ENCODE measurements around the gene BPHL. TPM values are rescaled to one million over a fixed set of nuclear protein-coding genes. Genes with fewer than 3 reads are reported as not detected.
"Not testable (repeated sequence)": the region's sequence is repeated elsewhere in the genome, so short reads cannot be mapped to it uniquely, and the experiment has no call there.

BPHL gene
- total RNA-seq, 2 experiments from 2014 or later = 5.5 to 8.0 TPM

DNA sequence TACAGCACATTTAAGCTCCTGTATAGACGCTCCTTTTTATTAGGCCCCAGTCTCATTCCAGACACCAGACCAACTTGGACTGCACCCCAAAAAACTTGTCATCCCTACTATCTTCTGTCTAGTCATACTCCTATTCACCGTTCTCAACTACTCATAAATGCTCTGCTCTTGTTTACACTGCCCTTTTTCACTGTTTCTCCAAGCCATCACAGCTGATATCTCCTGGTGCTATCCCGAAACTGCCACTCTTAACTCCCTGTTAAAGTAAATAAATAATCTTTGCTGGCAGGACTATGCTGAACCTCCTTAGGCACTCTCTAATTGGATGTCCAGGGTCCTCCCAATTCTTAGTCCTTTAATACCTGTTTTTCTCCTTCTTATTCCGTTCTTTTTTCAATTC is 54.3 kb downstream of the BPHL start:
- H3K36me3 Mint-ChIP-seq (ENCODE audit: low read depth); H3K9me3 Mint-ChIP-seq (ENCODE audit: insufficient read depth); H3K4me3 Mint-ChIP-seq; CTCF ChIA-PET; ATAC-seq; POLR2A ChIA-PET; DNase-seq; H3K27me3 Mint-ChIP-seq (ENCODE audit: low read depth); H3K27ac Mint-ChIP-seq; H3K4me1 Mint-ChIP-seq (ENCODE audit: low read depth): not testable (repeated sequence)

DNA sequence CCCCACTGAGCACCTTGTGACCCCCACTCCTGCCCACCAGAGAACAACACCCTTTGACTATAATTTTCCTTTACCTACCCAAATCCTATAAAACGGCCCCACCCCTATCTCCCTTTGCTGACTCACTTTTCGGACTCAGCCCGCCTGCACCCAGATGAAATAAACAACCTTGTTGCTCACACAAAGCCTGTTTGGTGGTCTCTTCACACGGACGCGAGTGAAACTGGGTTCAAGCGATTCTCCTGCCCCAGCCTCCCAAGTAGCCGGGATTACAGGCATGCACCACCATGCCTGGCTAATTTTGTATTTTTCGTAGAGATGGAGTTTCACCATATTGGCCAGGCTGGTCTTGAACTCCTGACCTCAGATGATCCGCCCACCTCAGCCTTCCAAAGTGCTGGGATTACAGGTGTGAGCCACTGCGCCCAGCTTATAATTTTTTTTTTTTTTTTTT is 55.2 kb downstream of the BPHL start:
- CTCF ChIA-PET; H3K4me3 Mint-ChIP-seq; H3K27me3 Mint-ChIP-seq (ENCODE audit: low read depth); H3K27ac Mint-ChIP-seq; H3K9me3 Mint-ChIP-seq (ENCODE audit: insufficient read depth); DNase-seq; ATAC-seq; H3K4me1 Mint-ChIP-seq (ENCODE audit: low read depth); POLR2A ChIA-PET; H3K36me3 Mint-ChIP-seq (ENCODE audit: low read depth): not testable (repeated sequence)

- DNase-seq (no peak), ATAC-seq (no peak)
- H3K36me3 Mint-ChIP-seq (ENCODE audit: low read depth) = no peaks in the 10 kb centered on the region
- ChIA-PET POLR2A (no interaction called here), CTCF (no interaction called here)
- no peak overlapping the region for H3K27ac Mint-ChIP-seq
- H3K4me3 Mint-ChIP-seq = no peak overlapping the region
- H3K27me3 Mint-ChIP-seq (ENCODE audit: low read depth) = peaks cover 2% of the 10 kb centered on the region
- H3K9me3 Mint-ChIP-seq (ENCODE audit: insufficient read depth) = no peaks in the 10 kb centered on the region
- H3K4me1 Mint-ChIP-seq (ENCODE audit: low read depth) = peaks cover 5% of the 10 kb centered on the region
These were observed 57.3 kb downstream of the BPHL start for GRCh38 chr6:3175715-3176402.

GRCh38 chr6:3176562-3177355 is 58.2 kb downstream of the BPHL start:
- ChIA-PET POLR2A (no interaction called here), CTCF (no interaction called here)
- no peak overlapping the region for H3K4me3 Mint-ChIP-seq
- H3K27me3 Mint-ChIP-seq (ENCODE audit: low read depth) = peaks cover 4% of the 10 kb centered on the region
- ATAC-seq = peak; percentile 70
- H3K4me1 Mint-ChIP-seq (ENCODE audit: low read depth) = peaks cover 5% of the 10 kb centered on the region
- no peaks in the 10 kb centered on the region for H3K9me3 Mint-ChIP-seq (ENCODE audit: insufficient read depth)
- no peak overlapping the region for H3K27ac Mint-ChIP-seq
- peak; percentile 43 for DNase-seq
- no peaks in the 10 kb centered on the region for H3K36me3 Mint-ChIP-seq (ENCODE audit: low read depth)

DNA sequence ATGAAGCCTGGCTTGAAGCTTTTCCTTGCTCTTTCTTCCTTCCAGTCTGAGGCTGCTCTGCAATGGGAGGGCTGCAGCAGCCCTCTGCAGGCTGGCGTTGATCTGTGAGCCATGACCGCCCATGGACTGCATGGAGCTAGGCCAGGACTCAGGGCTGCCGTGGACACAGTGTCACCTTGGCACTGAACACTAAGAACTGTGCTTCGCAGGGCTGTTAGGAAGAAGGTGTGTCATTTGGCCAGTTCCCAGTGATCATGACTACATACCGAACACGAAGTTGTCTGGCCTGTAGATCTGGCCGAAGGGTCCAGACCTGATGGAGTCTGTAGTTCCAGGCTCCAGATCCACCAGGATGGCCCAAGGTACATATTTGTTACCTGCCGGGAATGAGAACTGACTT is 60.2 kb downstream of the BPHL start:
- H3K36me3 Mint-ChIP-seq (ENCODE audit: low read depth); H3K27ac Mint-ChIP-seq; POLR2A ChIA-PET; ATAC-seq; DNase-seq; H3K27me3 Mint-ChIP-seq (ENCODE audit: low read depth); H3K4me1 Mint-ChIP-seq (ENCODE audit: low read depth); CTCF ChIA-PET; H3K9me3 Mint-ChIP-seq (ENCODE audit: insufficient read depth); H3K4me3 Mint-ChIP-seq: not testable (repeated sequence)

DNA sequence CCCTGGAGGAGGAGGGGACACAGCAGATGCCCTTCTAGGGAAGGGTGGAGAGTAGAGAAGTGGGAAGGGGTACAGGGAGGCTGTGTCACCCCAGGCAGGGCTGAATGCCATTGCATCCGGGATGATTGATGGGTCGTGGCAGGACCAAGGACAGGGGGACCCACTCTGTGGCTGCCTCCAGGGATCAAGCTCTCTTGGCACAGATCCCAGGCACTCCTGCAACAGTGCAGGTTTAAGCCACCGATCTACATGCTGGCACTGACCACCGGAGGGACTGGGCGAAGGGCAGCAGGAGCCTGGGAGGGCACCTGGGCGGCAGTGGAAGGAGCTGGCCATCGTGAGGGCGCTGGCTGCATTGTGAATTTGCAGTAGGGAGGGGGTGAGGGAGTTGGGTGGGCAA is 61.4 kb downstream of the BPHL start:
- H3K4me1 Mint-ChIP-seq (ENCODE audit: low read depth); H3K9me3 Mint-ChIP-seq (ENCODE audit: insufficient read depth); CTCF ChIA-PET; POLR2A ChIA-PET; H3K36me3 Mint-ChIP-seq (ENCODE audit: low read depth); DNase-seq: not testable (repeated sequence)
- ATAC-seq = peak; percentile 57
- Mint-ChIP-seq H3K4me3 (peak overlapping the region; percentile 64), H3K27ac (peak overlapping the region; percentile 34), H3K27me3 (ENCODE audit: low read depth) (peaks cover 20% of the 10 kb centered on the region)

GRCh38 chr6:3181105-3181504 is 62.6 kb downstream of the BPHL start:
- DNase-seq (no peak), ATAC-seq (no peak)
- POLR2A ChIA-PET = no interaction called here
- CTCF ChIA-PET = no interaction called here
- no peak overlapping the region for H3K27ac Mint-ChIP-seq
- peaks cover 26% of the 10 kb centered on the region for H3K27me3 Mint-ChIP-seq (ENCODE audit: low read depth)
- no peaks in the 10 kb centered on the region for H3K36me3 Mint-ChIP-seq (ENCODE audit: low read depth)
- peaks cover 5% of the 10 kb centered on the region for H3K4me1 Mint-ChIP-seq (ENCODE audit: low read depth)
- no peak overlapping the region for H3K4me3 Mint-ChIP-seq
- no peaks in the 10 kb centered on the region for H3K9me3 Mint-ChIP-seq (ENCODE audit: insufficient read depth)

- no peak for DNase-seq
- no peaks in the 10 kb centered on the region for H3K4me1 Mint-ChIP-seq (ENCODE audit: low read depth)
- no peaks in the 10 kb centered on the region for H3K9me3 Mint-ChIP-seq (ENCODE audit: insufficient read depth)
- H3K36me3 Mint-ChIP-seq (ENCODE audit: low read depth) = no peaks in the 10 kb centered on the region
- POLR2A ChIA-PET = interaction anchor here (0.5 kb wide), 1 partner anchor 512 kb away, joined by 3 read pairs; no protein-coding TSS in a partner anchor
- ATAC-seq = no peak
- H3K27ac Mint-ChIP-seq = no peak overlapping the region
- H3K4me3 Mint-ChIP-seq = no peak overlapping the region
- H3K27me3 Mint-ChIP-seq (ENCODE audit: low read depth) = peaks cover 31% of the 10 kb centered on the region
- CTCF ChIA-PET = no interaction called here
These were observed 64.6 kb downstream of the BPHL start for GRCh38 chr6:3183066-3183465.

- Mint-ChIP-seq H3K27ac (no peak overlapping the region), H3K4me1 (ENCODE audit: low read depth) (no peaks in the 10 kb centered on the region), H3K27me3 (ENCODE audit: low read depth) (peaks cover 26% of the 10 kb centered on the region), H3K4me3 (no peak overlapping the region), H3K36me3 (ENCODE audit: low read depth) (no peaks in the 10 kb centered on the region), H3K9me3 (ENCODE audit: insufficient read depth) (no peaks in the 10 kb centered on the region)
- no peak for DNase-seq
- ChIA-PET CTCF (no interaction called here), POLR2A (no interaction called here)
- ATAC-seq = no peak
These were observed 68.5 kb downstream of the BPHL start for GRCh38 chr6:3186974-3187382.

GRCh38 chr6:3188262-3188661 is 69.8 kb downstream of the BPHL start:
- ATAC-seq (no peak), DNase-seq (no peak)
- Mint-ChIP-seq H3K9me3 (ENCODE audit: insufficient read depth) (no peaks in the 10 kb centered on the region), H3K4me3 (no peak overlapping the region), H3K4me1 (ENCODE audit: low read depth) (no peaks in the 10 kb centered on the region), H3K27me3 (ENCODE audit: low read depth) (peaks cover 24% of the 10 kb centered on the region), H3K27ac (no peak overlapping the region), H3K36me3 (ENCODE audit: low read depth) (no peaks in the 10 kb centered on the region)
- ChIA-PET CTCF (no interaction called here), POLR2A (no interaction called here)

DNA sequence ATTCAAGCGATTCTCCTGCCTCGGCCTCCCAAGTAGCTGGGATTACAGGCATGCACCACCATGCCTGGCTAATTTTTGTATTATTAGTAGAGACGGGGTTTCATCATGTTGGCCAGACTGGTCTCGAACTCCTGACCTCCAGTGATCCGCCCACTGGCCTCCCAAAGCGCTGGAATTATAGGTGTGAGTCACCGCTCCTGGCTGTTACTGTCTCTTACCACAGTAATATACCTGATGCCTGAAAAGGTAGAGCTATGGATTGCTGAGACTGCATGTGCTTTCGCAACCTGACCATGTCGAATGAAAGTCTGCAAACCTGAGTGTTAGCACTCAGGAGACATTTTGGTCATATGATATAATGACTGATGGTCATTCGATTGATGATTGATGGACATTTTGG is 70.7 kb downstream of the BPHL start:
- H3K9me3 Mint-ChIP-seq (ENCODE audit: insufficient read depth); H3K4me1 Mint-ChIP-seq (ENCODE audit: low read depth); H3K4me3 Mint-ChIP-seq; DNase-seq; CTCF ChIA-PET; H3K27ac Mint-ChIP-seq; H3K36me3 Mint-ChIP-seq (ENCODE audit: low read depth); POLR2A ChIA-PET; ATAC-seq: not testable (repeated sequence)
- peaks cover 17% of the 10 kb centered on the region for H3K27me3 Mint-ChIP-seq (ENCODE audit: low read depth)

DNA sequence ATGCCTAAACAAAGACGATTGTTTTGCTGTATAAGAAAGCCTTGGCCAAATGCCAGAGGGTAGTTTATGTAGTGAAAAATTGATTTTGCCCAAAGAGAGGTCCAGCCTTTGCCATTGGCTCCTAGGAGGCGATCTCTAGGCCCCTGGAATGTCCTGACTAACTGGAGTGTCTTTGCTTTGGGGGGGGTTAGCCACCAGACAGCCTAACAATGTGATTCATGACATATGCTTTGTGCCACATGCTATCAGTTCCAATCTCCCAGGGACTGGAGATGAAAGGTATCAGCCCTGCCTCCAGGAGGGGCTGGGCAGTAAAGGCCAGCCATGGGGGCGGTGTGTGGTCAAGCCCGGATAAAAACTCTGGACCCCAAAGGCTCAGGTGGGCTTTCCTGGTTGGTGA is 71.5 kb downstream of the BPHL start:
- no peak overlapping the region for H3K4me3 Mint-ChIP-seq
- CTCF ChIA-PET = interaction anchor here (1.3 kb wide), 1 partner anchor 33 kb away, joined by 3 read pairs; the partner anchor contains the start of gene TUBB2A
- H3K27me3 Mint-ChIP-seq (ENCODE audit: low read depth) = peaks cover 11% of the 10 kb centered on the region
- POLR2A ChIA-PET = no interaction called here
- no peaks in the 10 kb centered on the region for H3K36me3 Mint-ChIP-seq (ENCODE audit: low read depth)
- DNase-seq (no peak), ATAC-seq (no peak)
- no peaks in the 10 kb centered on the region for H3K9me3 Mint-ChIP-seq (ENCODE audit: insufficient read depth)
- no peaks in the 10 kb centered on the region for H3K4me1 Mint-ChIP-seq (ENCODE audit: low read depth)
- no peak overlapping the region for H3K27ac Mint-ChIP-seq

Measured in activated CD8-positive, alpha-beta T cell treated with anti-CD3 and anti-CD28 coated beads, Interleukin-2, amount 10 ng/mL, durations not matched to agents 7 days and 5 days (primary cell).